Activated CD4-positive, alpha-beta T cell treated with anti-CD3 and anti-CD28 coated beads, Interleukin-2, amount 50 U/mL, for 24 hours (primary cell): ENCODE results near the gene CARNS1.

Experiments used
- DNase-seq, 2 donors: peaks; one replicate each; pipeline ENCODE4 v3.0.0-alpha.2; 2020; ENCODE audit warnings: low read depth in 1 of 2, low spot score in 1 of 2

Gene CARNS1

DNA sequence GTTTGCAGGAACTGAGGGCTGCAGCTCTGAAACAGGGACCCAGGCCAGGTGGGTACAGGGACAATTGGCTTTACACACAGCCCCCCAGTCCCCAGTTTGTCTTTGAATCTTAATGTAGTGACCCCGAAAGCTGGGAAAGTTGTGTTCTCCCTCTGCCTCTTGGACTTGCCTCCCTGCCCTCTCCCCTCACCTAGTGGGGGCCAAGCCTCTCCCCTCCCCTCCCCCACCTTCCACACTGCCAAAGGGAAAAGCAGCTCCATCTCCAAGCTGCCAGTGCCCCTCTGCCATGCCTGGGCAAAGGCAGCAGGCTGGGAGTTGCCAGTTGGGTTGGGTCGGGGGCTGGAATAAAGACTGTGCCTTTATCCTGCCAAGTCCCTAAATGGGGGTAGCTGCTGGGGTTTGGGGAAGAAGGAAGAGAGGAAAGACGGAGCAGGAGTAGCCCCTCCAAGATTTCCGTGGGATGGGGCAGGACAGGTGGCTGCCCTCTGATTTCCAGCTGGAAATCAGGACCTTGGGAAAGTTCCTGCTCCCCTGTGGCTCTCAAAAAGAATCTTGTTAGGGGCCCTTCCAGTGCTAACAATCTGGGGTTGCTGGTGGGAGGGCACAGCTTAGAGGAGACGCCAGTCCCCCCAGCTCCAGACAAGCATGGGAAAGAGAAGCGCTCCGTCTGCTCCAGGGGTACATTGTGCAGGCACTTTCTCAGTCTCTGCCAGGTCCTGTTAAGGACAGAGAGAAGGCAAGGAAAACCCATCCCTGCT is 39.2 kb upstream of the CARNS1 start:
- DNase-seq: no peak

DNA sequence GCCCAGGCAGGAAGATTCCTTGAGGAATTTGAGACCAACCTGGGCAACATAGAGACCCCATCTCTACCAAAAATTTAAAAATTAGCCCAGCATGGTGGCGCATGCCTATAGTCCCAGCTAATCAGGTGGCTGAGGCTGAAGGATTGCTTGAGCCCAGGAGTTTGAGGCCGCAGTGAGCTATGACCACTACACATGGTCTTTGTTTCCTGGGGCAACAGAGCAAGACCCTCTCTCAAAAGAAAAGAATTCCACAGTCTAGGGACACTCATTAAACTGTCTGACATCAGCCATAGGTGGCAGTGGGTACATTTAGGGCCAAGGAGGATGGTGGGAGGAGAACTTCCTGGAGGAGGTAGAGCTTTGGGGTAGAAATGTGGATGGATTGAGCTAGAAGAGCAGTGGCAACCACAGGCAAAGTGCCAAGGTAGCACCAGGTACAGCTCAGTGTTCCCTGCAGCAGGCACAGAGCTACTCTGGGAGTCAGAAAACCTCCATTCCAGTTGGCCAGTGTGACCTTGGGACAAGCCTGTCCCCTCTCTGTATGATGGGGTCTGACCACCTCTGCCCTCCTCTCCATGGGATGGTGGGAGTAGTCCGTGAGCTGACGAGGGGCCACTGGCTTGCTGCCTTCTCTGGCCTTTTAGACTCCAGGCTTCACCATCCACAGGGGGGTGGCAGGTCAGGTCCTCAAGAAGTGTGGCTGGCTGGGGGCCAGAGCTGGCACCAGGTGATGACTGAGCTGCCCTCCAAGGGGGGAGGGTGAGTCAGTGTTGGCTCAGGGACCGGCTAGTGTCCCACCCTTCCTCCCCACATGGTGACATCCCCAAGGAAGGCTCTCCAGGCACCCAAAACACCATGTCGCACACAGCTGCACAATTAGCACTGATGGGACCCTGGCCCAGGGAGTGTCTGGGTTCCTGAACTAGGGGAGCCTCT is 38.3 kb upstream of the CARNS1 start:
- no peak for DNase-seq

GRCh38 chr11:67378544-67378943 is 36.9 kb upstream of the CARNS1 start:
- no peak for DNase-seq

DNA sequence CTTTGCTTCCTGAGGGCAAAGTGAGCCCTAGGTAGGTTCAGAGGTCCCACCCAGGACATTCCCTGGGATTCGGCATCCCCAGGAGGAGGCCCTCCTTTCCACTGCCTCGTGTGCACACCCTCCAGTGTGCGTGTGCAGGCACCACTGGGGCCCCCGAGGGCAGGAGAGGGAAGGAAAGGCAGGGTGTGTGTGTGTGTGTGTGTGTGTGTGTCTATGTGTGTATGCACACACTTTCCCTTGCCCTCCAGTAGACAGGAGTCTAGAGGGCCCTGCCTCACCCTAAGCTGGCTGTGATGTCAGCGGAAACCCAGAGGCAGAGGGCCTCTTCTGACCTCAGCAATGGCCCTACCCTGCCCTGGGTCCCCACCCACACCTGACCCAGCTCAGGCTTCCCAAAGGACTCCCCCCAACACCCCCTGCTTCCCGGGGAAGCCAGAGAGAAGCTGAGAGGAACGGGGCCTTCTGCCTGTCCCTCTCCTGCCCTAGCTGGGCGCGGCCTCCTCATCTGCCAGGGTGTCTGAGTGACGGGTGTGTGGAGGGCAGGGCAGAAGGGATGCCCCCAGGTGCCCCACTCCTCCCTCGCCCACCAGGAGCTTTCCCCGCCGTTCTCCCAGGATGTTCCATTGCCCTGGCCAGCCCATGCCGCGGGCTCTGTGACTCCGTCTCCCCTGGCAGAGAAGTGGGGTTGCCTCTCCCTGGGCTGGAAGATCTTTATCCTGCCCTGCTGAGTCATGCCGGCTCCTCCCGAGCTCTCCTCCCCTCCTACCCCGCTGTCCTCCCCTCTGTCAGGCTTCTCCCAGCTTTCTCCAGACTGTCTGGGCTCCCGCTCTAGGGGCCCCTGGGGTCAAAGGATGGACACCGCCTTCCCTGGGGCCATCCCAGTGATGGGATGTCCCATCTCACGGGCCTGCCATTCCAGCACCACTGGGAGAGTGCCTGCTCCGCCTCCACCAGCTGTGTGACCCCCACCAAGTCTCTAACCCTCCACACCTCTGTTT is 36.1 kb upstream of the CARNS1 start:
- no peak for DNase-seq

GRCh38 chr11:67381244-67381972 is 34.1 kb upstream of the CARNS1 start:
- DNase-seq: no peak

DNA sequence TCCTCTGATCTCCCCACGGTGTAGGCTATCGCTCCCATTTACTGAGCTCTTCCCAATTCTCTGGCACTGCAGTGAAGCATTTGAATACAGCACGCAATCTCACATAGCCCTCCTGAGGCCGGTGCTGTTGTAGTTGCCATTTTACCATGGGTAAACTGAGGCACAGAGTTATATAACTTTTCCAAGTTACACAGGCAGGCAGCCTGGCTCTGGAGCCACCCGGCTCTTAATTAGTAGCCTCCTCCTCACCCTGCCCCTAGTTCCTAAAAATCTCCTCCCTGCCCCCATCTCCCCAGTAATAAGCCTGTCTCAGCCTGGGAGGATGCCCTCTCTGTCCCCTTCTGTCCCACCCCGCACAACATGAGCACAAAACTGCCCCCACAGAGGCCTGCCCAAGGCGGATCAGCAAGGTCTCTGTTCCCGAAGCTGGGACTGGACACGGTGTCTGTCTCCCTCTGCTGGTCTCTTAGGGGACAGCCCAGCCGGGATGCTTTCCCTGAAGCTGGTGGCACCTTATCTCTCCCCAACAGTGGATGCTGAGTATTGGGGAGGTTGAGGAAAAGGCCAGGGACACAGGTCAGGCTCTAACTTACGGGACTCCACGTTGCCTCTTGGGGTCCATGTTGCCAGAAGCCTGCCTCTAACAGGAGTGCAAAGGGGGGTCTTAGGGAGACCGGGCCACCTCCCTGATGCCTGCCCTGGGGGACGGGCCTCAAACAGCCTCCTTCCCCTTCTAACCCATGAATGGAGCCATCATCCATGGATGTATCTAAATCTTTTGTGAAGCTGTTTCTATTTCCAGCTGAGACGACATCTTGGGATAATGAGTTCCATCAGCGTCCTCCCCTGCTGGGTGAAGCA is 33.0 kb upstream of the CARNS1 start:
- DNase-seq: peak; percentile 70 to 80

DNA sequence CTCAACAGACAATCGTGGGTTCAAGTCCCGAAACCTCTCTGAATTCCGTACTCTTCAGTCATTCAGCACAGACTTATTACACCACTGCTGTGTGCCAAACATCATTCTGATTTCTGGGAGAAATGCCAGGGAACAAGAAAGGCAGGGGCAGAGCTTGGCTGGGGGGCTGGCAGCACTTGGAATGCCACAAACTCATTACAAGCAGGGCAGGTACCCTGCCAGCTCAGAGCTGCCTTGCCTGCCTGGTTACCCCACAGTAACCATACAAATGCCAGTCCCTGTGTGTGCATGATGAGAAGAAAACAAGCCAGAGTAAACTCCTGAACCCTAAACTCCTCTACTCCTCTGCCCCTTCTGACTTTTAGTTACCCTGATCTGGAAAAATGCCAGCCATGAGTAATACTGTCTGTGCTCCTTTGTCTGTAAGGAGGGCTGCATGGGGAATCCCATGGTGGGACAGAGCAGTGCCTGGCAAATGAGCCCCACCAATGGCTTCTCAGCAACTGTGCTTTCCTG is 30.6 kb upstream of the CARNS1 start:
- no peak for DNase-seq

- DNase-seq: no peak
Measured at GRCh38 chr11:67387069-67387468, 28.4 kb upstream of the CARNS1 start.

DNA sequence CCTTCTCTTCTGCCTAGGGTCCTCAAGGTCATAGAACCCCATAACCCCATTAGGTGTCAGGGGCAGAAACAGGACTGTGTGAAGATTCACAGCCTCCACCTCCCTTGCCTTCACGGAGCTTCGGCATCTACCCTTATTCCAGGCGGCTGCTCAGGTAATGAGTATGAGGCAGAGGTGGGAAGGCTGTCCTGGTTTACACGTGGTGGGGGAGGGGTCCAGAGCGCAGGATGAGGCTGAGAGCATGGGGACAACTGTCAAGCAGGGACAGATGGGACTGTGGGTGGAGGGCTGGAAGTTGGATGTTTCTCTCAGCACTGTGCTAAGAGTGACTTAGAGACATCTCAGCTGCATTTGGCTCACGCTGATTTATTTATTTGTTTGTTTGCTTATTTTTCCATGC is 28.0 kb upstream of the CARNS1 start:
- no peak for DNase-seq

DNA sequence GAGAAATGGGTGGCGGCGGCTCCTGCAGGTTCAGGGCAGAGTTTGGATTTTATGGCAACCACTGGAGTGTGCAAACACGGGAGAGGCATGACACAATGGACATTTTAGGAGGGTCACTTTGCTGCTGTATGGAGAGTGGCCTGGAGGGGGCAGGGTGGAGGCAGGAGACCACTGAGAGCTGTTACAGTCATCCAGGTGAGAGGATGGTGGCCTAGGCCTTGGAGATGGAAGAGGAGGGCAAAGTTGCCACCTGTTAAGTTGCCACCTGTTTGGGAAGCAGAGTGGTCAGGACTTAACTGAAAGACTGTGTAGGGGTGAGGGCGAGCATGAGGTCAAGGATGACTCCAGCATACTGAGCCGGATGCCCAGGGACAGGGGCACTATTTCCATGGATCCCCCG is 26.0 kb upstream of the CARNS1 start:
- DNase-seq: no peak

GRCh38 chr11:67390947-67391303 is 24.6 kb upstream of the CARNS1 start:
- DNase-seq: no peak

DNA sequence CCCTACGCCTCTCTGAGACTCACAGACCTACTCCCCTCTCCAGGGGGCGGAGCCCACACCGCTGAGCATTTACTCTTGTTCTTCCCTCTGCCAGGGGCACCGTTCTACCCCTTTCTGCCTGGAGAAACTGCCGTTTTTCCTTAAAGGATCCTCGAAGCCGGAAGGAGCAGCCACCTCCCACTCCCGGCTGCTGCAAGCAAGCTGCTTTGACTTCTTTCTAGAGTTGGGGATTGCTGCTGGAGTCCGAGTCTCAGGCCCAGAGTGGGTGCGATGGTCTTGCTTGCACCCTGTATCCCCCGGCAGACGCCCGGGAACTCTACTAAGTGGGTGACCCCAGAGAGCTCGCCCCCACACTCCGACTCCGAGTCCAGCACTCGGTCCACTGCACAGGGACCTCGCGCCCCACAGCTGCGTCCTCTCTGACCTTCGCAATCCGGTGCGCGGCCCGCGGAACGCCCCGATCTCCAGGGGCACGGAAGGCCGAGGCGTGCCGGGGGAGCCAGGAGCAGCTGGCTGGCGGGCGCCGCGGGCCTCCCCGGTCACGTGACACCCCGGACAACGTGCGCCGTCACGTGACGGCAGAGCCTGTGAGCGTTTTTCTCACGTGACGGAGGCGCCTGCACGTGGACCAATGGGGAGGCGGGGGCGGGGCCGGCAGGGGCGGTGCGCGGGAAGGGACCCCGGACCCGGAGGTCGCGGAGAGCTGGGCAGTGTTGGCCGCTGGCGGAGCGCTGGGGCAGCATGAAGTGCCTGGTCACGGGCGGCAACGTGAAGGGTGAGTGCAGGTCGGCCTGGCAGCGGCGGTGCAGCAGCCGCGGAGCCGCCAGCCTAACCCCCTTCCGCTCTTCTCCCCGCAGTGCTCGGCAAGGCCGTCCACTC is 23.9 kb upstream of the CARNS1 start, which contains the start of gene RAD9A:
TSS of gene RAD9A (plus strand) at position 683 of the 879 bp plus-strand sequence. CDS start at position 742, 59 bp downstream.
- peak; percentile 80 to 89 for DNase-seq

DNA sequence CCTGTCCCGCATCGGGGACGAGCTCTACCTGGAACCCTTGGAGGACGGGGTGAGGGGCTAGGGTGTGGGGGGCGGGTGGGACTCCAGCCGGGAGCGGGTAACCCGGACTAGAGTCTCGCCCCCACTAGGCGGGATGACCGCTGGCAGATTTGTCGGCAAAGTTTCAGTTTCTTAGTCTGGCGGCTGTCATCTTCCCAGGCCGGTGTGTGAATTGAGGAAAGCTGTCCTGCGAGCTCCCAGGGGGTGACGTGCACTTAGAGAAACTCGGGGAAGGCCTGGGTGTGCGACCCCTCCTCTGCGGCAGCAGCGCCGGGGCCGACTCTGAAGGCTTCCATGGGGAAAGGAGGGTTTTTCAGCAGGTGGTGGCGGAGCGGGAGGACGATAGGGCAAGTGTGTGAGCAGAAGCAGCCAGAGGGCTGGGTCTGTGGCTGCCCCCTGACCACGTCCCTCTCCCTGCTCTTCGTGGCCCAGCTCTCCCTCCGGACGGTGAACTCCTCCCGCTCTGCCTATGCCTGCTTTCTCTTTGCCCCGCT is 23.2 kb upstream of the CARNS1 start:
- DNase-seq: no peak

- no peak for DNase-seq
Measured at GRCh38 chr11:67393437-67393836, 22.0 kb upstream of the CARNS1 start.

DNA sequence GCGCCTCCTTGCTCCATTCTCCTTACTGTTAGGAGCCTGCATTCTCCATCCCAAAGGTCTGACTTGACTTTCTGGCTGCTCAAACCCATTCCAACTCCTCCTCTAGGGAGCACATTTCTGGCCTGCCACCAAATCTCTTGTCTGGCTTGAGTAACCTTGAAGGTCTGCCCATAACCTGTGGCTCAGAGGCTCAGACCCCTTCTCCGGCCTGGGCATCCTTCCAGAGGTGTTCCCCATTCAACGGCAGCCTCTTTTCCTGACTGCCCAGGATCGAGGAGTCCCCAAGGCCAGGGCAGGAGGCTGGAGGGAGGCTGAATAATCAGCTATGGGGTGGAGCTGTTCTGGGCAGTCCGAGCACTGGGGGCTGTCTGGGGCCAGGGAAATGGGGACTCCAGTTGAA is 21.5 kb upstream of the CARNS1 start:
- DNase-seq: no peak

DNA sequence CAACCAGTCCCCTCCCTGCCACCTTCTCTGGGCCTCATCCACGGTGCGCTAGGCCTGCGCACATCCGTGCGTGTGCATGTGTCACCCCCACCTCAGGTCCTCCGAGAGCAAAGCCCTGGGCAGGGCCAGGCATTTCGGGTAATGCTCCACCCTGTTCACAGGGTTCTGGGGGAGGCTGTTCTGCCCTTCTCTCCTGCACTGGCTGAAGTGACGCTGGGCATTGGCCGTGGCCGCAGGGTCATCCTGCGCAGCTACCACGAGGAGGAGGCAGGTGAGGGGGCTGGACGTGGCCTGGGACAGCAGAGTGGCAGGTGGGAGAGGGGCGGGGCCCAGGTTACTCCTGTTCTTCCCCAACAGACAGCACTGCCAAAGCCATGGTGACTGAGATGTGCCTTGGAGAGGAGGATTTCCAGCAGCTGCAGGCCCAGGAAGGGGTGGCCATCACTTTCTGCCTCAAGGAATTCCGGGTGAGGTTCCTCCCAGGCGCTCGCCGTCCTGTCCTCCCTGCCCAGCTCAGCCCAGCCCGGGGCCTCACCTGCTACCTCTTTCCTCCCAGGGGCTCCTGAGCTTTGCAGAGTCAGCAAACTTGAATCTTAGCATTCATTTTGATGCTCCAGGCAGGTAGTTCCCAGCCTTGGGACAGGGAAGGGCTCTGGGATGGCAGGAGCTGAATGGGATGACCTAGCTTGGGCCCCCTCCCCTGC is 19.8 kb upstream of the CARNS1 start:
- no peak for DNase-seq

GRCh38 chr11:67396259-67396581 is 19.3 kb upstream of the CARNS1 start:
- DNase-seq: no peak
